ENCODE measurements around the gene PIR. TPM values are rescaled to one million over a fixed set of nuclear protein-coding genes. Genes with fewer than 3 reads are reported as not detected.

Gene PIR
- total and polyA plus RNA-seq, 9 of the 15 experiments (the other 6 are each of a cell fraction or from before 2014, with no cell fraction given): 7.5 to 29.8 (median 11.5) TPM

DNA sequence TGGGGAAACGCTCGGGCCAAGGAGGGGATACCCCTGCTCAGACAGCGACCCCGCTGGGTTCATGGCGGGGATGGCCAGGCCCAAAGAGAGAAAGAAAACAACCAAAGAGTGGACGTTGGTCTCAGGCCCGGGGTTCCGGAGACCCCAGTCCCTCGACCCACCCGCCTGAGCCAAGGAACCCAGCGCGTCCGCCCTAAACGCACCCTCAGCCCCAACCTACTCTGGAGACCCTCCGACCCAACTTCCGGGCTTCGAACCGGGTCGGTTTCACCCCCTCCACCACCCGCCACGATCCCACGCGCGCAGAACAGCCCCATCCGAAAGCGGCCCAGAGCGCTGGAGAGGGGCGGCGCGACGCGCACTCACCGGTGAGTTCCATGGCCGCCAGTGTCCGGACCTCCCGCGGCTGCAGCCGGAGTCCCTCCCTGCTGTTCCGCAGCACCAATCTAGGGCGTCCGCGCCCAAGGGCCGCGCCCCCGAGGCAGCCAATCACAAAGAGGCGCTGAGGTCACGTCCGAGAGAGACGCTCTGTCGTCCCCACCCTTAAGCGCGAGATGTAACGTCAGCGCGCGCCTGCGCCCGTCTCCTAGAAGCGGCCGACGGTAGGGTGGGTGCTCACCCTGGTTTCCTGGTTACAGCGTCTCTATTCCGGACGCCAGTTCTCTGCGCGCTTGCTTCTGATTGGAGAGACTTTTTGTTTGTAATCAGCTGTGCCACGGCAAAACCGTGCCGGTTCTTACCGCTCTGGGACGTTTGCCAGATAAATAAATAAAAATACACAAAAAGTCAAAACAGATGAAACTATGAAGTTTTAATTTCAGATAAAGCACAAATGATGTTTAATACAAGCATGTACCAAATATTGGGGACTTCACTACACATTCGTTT, 157.8 kb downstream of the PIR start, which contains the start of gene PIGA (continued):
- TF ChIP-seq, protein P1, sequence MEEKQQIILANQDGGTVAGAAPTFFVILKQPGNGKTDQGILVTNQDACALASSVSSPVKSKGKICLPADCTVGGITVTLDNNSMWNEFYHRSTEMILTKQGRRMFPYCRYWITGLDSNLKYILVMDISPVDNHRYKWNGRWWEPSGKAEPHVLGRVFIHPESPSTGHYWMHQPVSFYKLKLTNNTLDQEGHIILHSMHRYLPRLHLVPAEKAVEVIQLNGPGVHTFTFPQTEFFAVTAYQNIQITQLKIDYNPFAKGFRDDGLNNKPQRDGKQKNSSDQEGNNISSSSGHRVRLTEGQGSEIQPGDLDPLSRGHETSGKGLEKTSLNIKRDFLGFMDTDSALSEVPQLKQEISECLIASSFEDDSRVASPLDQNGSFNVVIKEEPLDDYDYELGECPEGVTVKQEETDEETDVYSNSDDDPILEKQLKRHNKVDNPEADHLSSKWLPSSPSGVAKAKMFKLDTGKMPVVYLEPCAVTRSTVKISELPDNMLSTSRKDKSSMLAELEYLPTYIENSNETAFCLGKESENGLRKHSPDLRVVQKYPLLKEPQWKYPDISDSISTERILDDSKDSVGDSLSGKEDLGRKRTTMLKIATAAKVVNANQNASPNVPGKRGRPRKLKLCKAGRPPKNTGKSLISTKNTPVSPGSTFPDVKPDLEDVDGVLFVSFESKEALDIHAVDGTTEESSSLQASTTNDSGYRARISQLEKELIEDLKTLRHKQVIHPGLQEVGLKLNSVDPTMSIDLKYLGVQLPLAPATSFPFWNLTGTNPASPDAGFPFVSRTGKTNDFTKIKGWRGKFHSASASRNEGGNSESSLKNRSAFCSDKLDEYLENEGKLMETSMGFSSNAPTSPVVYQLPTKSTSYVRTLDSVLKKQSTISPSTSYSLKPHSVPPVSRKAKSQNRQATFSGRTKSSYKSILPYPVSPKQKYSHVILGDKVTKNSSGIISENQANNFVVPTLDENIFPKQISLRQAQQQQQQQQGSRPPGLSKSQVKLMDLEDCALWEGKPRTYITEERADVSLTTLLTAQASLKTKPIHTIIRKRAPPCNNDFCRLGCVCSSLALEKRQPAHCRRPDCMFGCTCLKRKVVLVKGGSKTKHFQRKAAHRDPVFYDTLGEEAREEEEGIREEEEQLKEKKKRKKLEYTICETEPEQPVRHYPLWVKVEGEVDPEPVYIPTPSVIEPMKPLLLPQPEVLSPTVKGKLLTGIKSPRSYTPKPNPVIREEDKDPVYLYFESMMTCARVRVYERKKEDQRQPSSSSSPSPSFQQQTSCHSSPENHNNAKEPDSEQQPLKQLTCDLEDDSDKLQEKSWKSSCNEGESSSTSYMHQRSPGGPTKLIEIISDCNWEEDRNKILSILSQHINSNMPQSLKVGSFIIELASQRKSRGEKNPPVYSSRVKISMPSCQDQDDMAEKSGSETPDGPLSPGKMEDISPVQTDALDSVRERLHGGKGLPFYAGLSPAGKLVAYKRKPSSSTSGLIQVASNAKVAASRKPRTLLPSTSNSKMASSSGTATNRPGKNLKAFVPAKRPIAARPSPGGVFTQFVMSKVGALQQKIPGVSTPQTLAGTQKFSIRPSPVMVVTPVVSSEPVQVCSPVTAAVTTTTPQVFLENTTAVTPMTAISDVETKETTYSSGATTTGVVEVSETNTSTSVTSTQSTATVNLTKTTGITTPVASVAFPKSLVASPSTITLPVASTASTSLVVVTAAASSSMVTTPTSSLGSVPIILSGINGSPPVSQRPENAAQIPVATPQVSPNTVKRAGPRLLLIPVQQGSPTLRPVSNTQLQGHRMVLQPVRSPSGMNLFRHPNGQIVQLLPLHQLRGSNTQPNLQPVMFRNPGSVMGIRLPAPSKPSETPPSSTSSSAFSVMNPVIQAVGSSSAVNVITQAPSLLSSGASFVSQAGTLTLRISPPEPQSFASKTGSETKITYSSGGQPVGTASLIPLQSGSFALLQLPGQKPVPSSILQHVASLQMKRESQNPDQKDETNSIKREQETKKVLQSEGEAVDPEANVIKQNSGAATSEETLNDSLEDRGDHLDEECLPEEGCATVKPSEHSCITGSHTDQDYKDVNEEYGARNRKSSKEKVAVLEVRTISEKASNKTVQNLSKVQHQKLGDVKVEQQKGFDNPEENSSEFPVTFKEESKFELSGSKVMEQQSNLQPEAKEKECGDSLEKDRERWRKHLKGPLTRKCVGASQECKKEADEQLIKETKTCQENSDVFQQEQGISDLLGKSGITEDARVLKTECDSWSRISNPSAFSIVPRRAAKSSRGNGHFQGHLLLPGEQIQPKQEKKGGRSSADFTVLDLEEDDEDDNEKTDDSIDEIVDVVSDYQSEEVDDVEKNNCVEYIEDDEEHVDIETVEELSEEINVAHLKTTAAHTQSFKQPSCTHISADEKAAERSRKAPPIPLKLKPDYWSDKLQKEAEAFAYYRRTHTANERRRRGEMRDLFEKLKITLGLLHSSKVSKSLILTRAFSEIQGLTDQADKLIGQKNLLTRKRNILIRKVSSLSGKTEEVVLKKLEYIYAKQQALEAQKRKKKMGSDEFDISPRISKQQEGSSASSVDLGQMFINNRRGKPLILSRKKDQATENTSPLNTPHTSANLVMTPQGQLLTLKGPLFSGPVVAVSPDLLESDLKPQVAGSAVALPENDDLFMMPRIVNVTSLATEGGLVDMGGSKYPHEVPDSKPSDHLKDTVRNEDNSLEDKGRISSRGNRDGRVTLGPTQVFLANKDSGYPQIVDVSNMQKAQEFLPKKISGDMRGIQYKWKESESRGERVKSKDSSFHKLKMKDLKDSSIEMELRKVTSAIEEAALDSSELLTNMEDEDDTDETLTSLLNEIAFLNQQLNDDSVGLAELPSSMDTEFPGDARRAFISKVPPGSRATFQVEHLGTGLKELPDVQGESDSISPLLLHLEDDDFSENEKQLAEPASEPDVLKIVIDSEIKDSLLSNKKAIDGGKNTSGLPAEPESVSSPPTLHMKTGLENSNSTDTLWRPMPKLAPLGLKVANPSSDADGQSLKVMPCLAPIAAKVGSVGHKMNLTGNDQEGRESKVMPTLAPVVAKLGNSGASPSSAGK (IDR thresholded peaks at IDR 0.05): no peak
- TF ChIP-seq, protein P2, sequence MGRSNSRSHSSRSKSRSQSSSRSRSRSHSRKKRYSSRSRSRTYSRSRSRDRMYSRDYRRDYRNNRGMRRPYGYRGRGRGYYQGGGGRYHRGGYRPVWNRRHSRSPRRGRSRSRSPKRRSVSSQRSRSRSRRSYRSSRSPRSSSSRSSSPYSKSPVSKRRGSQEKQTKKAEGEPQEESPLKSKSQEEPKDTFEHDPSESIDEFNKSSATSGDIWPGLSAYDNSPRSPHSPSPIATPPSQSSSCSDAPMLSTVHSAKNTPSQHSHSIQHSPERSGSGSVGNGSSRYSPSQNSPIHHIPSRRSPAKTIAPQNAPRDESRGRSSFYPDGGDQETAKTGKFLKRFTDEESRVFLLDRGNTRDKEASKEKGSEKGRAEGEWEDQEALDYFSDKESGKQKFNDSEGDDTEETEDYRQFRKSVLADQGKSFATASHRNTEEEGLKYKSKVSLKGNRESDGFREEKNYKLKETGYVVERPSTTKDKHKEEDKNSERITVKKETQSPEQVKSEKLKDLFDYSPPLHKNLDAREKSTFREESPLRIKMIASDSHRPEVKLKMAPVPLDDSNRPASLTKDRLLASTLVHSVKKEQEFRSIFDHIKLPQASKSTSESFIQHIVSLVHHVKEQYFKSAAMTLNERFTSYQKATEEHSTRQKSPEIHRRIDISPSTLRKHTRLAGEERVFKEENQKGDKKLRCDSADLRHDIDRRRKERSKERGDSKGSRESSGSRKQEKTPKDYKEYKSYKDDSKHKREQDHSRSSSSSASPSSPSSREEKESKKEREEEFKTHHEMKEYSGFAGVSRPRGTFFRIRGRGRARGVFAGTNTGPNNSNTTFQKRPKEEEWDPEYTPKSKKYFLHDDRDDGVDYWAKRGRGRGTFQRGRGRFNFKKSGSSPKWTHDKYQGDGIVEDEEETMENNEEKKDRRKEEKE (IDR thresholded peaks at IDR 0.05; ENCODE audit: borderline replicate concordance in 1 of 2, control insufficient read depth in 1 of 2, low read depth in 2 of 2, low read length in 1 of 2): no peak
- TF ChIP-seq, protein P3, sequence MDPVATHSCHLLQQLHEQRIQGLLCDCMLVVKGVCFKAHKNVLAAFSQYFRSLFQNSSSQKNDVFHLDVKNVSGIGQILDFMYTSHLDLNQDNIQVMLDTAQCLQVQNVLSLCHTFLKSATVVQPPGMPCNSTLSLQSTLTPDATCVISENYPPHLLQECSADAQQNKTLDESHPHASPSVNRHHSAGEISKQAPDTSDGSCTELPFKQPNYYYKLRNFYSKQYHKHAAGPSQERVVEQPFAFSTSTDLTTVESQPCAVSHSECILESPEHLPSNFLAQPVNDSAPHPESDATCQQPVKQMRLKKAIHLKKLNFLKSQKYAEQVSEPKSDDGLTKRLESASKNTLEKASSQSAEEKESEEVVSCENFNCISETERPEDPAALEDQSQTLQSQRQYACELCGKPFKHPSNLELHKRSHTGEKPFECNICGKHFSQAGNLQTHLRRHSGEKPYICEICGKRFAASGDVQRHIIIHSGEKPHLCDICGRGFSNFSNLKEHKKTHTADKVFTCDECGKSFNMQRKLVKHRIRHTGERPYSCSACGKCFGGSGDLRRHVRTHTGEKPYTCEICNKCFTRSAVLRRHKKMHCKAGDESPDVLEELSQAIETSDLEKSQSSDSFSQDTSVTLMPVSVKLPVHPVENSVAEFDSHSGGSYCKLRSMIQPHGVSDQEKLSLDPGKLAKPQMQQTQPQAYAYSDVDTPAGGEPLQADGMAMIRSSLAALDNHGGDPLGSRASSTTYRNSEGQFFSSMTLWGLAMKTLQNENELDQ (CRISPR knock-in tag; IDR thresholded peaks at IDR 0.05; ENCODE audit: borderline replicate concordance): no peak
- TF ChIP-seq ADNP (tag; IDR thresholded peaks at IDR 0.05) (no peak), MED1 (CRISPR knock-in tag; IDR thresholded peaks at IDR 0.05; ENCODE audit: borderline replicate concordance) (no peak), DMBX1 (CRISPR knock-in tag; IDR thresholded peaks at IDR 0.05; ENCODE audit: borderline replicate concordance) (no peak), KAT8 (IDR thresholded peaks at IDR 0.05; ENCODE audit: low read depth) (no peak)
